ENCODE results near the gene STX18.

The STX18 gene

DNA sequence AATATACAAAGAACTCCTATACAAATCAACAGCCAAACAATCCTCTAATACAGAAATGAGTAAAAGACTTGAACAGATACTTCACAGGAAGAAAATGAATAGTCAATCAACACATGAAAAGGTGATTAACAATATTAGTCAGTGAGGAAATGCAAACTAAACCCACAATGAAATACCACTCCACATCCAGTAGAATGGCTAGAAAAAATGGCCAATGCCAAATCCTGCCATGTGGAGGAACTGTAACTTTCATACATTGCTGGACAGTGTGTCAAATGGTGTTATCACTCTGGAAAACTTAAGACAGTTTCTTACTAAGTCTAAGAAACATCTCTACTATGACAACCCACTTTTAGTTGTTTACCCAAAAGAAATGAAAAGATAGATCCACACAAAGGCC, 95.4 kb downstream of the STX18 start:
- no peak overlapping the region for H3K4me3 ChIP-seq (ENCODE audit: low read depth, low read length)
- no peak for DNase-seq (ENCODE audit: low read depth)
- no peak for TF ChIP-seq CTCF (IDR thresholded peaks at IDR 0.05; ENCODE audit: low read depth, low read length, missing control alignments)

GRCh38 chr4:4443821-4444220, 98.0 kb downstream of the STX18 start:
- DNase-seq (ENCODE audit: low read depth), result no peak

GRCh38 chr4:4440333-4441061, 101.4 kb downstream of the STX18 start:
- TF ChIP-seq CTCF (IDR thresholded peaks at IDR 0.05; ENCODE audit: low read depth, low read length, missing control alignments), result no peak
- peak; percentile 10 for DNase-seq (ENCODE audit: low read depth)
- H3K4me3 ChIP-seq (ENCODE audit: low read depth, low read length), result no peak overlapping the region

More at GRCh38 chr4:4443821-4444220, 98.0 kb downstream of the STX18 start:
- no peak overlapping the region for H3K4me3 ChIP-seq (ENCODE audit: low read depth, low read length)
- TF ChIP-seq CTCF (IDR thresholded peaks at IDR 0.05; ENCODE audit: low read depth, low read length, missing control alignments), result no peak

DNA sequence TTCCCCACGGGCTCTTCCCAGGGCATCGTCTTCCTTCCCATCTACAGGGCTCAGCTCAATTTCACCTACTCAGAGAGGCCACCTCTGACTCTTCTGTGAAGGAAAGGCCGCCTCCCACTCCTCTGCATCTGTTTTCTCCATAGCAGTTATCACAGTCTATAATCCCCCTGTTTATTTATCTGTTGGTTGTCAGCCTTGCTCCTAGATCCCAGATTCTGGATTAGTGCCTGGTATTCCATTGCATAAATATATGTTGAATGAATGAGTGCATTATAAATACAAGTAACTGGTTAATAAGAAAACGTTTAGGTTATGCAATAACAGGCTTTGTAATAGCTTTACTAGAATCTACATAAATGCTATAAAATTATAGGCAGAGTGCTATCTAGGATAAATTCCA, 102.1 kb downstream of the STX18 start:
- TF ChIP-seq CTCF (IDR thresholded peaks at IDR 0.05; ENCODE audit: low read depth, low read length, missing control alignments), result no peak
- DNase-seq (ENCODE audit: low read depth), result no peak
- H3K4me3 ChIP-seq (ENCODE audit: low read depth, low read length), result no peak overlapping the region

- H3K4me3 ChIP-seq (ENCODE audit: low read depth, low read length), result no peak overlapping the region
- DNase-seq (ENCODE audit: low read depth), result no peak
- no peak for TF ChIP-seq CTCF (IDR thresholded peaks at IDR 0.05; ENCODE audit: low read depth, low read length, missing control alignments)
Measured at GRCh38 chr4:4438891-4439290, 103.0 kb downstream of the STX18 start.

GRCh38 chr4:4437798-4438470, 103.9 kb downstream of the STX18 start:
- peak; percentile 15 for DNase-seq (ENCODE audit: low read depth)
- H3K4me3 ChIP-seq (ENCODE audit: low read depth, low read length), result no peak overlapping the region
- TF ChIP-seq CTCF (IDR thresholded peaks at IDR 0.05; ENCODE audit: low read depth, low read length, missing control alignments), result no peak
